Measurements from ENCODE around the gene SPATS1. TPM values are rescaled to one million over a fixed set of nuclear protein-coding genes. Genes with fewer than 3 reads are reported as not detected.
"Not testable (repeated sequence)": the region's sequence is repeated elsewhere in the genome, so short reads cannot be mapped to it uniquely, and the experiment has no call there.

The SPATS1 gene
- total and polyA plus RNA-seq, 12 donors: not detected

DNA sequence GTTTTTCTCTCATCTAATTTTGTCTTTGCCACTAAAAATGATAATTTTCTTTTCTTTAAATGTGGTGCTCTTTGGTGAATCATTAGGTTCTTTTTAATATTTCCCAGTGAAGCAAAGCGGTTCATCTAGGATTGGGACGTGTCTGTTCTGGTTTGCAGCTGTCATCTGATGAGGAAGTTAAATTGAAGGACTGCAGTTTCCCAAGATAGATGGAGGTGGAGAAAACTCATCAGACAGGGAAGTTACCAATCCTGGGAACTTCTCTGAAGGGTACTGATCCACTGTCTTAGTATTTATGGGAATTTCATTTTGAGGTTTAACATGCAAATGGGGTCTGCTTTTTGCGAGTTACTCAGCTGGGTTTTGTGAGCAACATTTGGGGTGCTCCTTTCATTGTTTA is 26.9 kb upstream of the SPATS1 start:
- WGBS, 2 donors: 70 to 71% methylated on average over 3 of the region's 3 CpGs
- Histone ChIP-seq H3K27ac (no peak overlapping the region), H3K9me3 (no peaks in the 10 kb centered on the region), H3K36me3 (peaks cover 0 to 15% (median 7%) of the 10 kb centered on the region in 9 donors), H3K4me1 (peaks cover 0 to 13% (median 10%) of the 10 kb centered on the region in 9 donors), H3K4me3 (no peak overlapping the region), H3K27me3 (peaks cover 0 to 25% (median 18%) of the 10 kb centered on the region in 7 donors)
- ATAC-seq: no peak
- TF ChIP-seq, protein P1, sequence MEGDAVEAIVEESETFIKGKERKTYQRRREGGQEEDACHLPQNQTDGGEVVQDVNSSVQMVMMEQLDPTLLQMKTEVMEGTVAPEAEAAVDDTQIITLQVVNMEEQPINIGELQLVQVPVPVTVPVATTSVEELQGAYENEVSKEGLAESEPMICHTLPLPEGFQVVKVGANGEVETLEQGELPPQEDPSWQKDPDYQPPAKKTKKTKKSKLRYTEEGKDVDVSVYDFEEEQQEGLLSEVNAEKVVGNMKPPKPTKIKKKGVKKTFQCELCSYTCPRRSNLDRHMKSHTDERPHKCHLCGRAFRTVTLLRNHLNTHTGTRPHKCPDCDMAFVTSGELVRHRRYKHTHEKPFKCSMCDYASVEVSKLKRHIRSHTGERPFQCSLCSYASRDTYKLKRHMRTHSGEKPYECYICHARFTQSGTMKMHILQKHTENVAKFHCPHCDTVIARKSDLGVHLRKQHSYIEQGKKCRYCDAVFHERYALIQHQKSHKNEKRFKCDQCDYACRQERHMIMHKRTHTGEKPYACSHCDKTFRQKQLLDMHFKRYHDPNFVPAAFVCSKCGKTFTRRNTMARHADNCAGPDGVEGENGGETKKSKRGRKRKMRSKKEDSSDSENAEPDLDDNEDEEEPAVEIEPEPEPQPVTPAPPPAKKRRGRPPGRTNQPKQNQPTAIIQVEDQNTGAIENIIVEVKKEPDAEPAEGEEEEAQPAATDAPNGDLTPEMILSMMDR (IDR thresholded peaks at IDR 0.05): no peak
- intact Hi-C loops (cut with DNase I): no loop called here
- DNase-seq: no peak

DNA sequence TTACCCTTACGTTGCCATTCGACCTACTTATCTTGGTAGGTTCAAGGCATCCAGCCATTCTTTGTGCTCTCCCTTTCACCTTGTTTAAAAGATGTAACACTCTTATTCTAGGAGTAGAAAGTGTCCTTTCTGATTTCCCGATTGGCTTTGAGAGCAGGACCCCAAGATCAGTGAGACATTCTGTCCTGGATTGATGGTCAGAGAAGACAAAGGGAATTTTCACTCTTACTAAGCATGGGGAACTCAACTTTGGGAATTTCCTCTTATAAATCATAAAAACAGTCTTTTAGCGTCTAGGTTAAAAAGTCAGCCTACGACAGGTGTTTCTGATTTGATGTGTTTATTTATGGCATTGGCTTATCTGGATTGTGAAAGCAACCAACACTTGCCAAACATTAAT is 26.5 kb upstream of the SPATS1 start:
- Histone ChIP-seq H3K9me3 (no peaks in the 10 kb centered on the region), H3K36me3 (peaks cover 0 to 11% (median 3%) of the 10 kb centered on the region in 9 donors), H3K4me1 (peaks cover 0 to 13% (median 10%) of the 10 kb centered on the region in 9 donors), H3K27me3 (peaks cover 0 to 28% (median 19%) of the 10 kb centered on the region in 7 donors), H3K4me3 (no peak overlapping the region), H3K27ac (no peak overlapping the region)
- DNase-seq (no peak), ATAC-seq (no peak)
- intact Hi-C loops (cut with DNase I): no loop called here
- TF ChIP-seq, protein P1 (IDR thresholded peaks at IDR 0.05): no peak
- WGBS, 2 donors: 71 to 72% methylated on average over 5 of the region's 5 CpGs

DNA sequence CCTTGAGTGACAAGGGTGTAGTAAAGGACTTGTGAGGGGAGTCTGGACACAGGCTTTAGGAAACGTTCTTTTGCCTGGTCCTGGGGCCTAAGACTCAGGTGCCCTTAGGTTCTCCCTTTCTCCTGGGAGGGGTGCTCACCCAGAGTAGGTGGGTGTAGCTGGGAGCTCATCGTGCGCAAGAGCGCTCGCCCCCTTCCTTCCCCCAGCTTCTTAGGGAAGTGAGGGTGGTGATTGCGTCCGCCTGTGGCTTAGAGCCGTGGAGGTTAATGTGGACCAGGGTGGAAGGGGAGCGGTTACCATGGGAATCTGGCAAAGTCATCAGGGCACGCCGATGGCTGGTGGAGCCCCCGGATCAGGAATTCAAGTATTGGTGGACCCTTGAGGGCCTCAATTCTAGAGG is 26.0 kb upstream of the SPATS1 start:
- no peak for ATAC-seq
- no peak for DNase-seq
- peaks cover 0 to 13% (median 10%) of the 10 kb centered on the region in 9 donors for H3K4me1 ChIP-seq
- H3K4me3 ChIP-seq: no peak overlapping the region
- intact Hi-C loops (cut with DNase I): no loop called here
- peaks cover 0 to 6% (median 0%) of the 10 kb centered on the region in 9 donors for H3K36me3 ChIP-seq
- peaks cover 0 to 33% (median 24%) of the 10 kb centered on the region in 7 donors for H3K27me3 ChIP-seq
- H3K9me3 ChIP-seq: no peaks in the 10 kb centered on the region
- TF ChIP-seq, protein P1 (IDR thresholded peaks at IDR 0.05): no peak
- 73 to 80% methylated on average over 12 of the region's 12 CpGs for WGBS, 2 donors
- no peak overlapping the region for H3K27ac ChIP-seq

DNA sequence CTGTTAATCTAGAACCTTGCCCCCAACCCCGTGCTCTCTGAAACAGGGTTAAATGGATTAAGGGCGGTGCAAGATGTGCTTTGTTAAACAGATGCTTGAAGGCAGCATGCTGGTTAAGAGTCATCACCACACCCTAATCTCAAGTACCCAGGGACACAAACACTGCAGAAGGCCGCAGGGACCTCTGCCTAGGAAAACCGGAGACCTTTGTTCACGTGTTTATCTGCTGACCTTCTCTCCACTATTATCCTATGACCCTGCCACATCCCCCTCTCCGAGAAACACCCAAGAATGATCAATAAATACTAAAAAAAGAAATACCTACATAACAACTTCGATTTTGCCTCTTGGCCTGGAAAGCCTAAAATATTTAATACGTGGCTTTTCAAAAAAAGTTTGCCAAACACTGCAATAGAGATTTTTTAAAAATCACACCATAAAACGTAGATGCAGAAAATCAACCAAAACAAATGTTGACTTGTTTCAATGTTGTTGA is 25.3 kb upstream of the SPATS1 start:
- WGBS, 2 donors: 62 to 65% methylated on average over 9 of the region's 9 CpGs
- H3K27ac ChIP-seq; DNase-seq; ATAC-seq; H3K9me3 ChIP-seq; intact Hi-C loops (cut with DNase I); H3K4me1 ChIP-seq; H3K36me3 ChIP-seq; H3K4me3 ChIP-seq: not testable (repeated sequence)
- peaks cover 0 to 37% (median 25%) of the 10 kb centered on the region in 7 donors for H3K27me3 ChIP-seq

DNA sequence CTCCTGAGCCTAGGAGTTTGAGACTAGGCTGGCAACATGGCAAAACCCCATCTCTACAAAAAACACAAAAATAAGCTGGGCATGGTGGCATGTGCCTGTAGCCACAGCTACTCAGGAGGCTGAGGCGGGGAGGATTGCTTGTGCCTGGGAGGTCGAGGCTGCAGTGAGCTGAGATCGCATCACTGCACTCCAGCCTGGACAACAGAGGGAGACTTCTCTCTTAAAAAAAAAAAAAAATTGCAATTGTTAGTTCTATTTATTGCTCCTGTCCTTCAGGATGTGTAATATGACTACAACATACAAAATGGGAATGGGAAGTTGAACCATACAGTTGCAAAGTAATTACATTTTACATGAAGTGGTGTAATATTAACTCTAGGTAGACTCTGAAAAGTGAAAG is 21.2 kb upstream of the SPATS1 start:
- 89 to 93% methylated on average over 3 of the region's 3 CpGs for WGBS, 2 donors
- no peaks in the 10 kb centered on the region for H3K4me1 ChIP-seq
- H3K9me3 ChIP-seq: no peaks in the 10 kb centered on the region
- H3K36me3 ChIP-seq: no peaks in the 10 kb centered on the region
- H3K4me3 ChIP-seq: no peak overlapping the region
- no peak for DNase-seq
- TF ChIP-seq, protein P1 (IDR thresholded peaks at IDR 0.05): no peak
- no peak overlapping the region for H3K27ac ChIP-seq
- H3K27me3 ChIP-seq: peaks cover 0 to 41% (median 25%) of the 10 kb centered on the region in 7 donors
- intact Hi-C loops (cut with DNase I): no loop called here
- no peak for ATAC-seq
